CD1c-positive myeloid dendritic cell (primary cell): ENCODE measurements around the gene TUBB2A.
A peak's percentile ranks its signal among the peaks of the same experiment; 100 is the strongest.
"Not testable (repeated sequence)": the region's sequence is repeated elsewhere in the genome, so short reads cannot be mapped to it uniquely, and the experiment has no call there.

ENCODE experiments used
- DNase-seq: peaks from one replicate; pipeline ENCODE4 v3.0.0-alpha.2; 2016; ENCODE audit errors: extremely low spot score

Gene TUBB2A

GRCh38 chr6:3157131-3157933, at the start of gene TUBB2A:
Gene TUBB2A, minus strand, starts transcription at chr6:3157544. Its CDS starts 81 bp downstream, at chr6:3157463.
- peak; percentile 91 for DNase-seq

- no peak for DNase-seq
Observed at GRCh38 chr6:3206339-3207015, 49.1 kb upstream of the TUBB2A start.

GRCh38 chr6:3205913-3206312, 48.6 kb upstream of the TUBB2A start:
- no peak for DNase-seq

- DNase-seq: no peak
Observed at GRCh38 chr6:3204921-3205320, 47.6 kb upstream of the TUBB2A start.

GRCh38 chr6:3202999-3203696, 45.8 kb upstream of the TUBB2A start:
- no peak for DNase-seq

GRCh38 chr6:3201388-3201787, 44.0 kb upstream of the TUBB2A start:
- no peak for DNase-seq

GRCh38 chr6:3200682-3201081, 43.3 kb upstream of the TUBB2A start:
- no peak for DNase-seq

- DNase-seq: no peak
Observed at GRCh38 chr6:3199382-3199781, 42.0 kb upstream of the TUBB2A start.

- not testable (repeated sequence) for DNase-seq
Observed at GRCh38 chr6:3197734-3198133, 40.4 kb upstream of the TUBB2A start.

GRCh38 chr6:3196770-3197169, 39.4 kb upstream of the TUBB2A start:
- DNase-seq: no peak

GRCh38 chr6:3195695-3196497, 38.6 kb upstream of the TUBB2A start:
- no peak for DNase-seq

GRCh38 chr6:3195420-3195694, 38.0 kb upstream of the TUBB2A start:
- DNase-seq: no peak

GRCh38 chr6:3194535-3195419, 37.4 kb upstream of the TUBB2A start:
- no peak for DNase-seq

- DNase-seq: no peak
Observed at GRCh38 chr6:3193102-3193849, 35.9 kb upstream of the TUBB2A start.

- DNase-seq: no peak
Observed at GRCh38 chr6:3190779-3191178, 33.4 kb upstream of the TUBB2A start.

GRCh38 chr6:3190056-3190455, 32.7 kb upstream of the TUBB2A start:
- DNase-seq: no peak

GRCh38 chr6:3189192-3189591, 31.8 kb upstream of the TUBB2A start:
- DNase-seq: not testable (repeated sequence)

GRCh38 chr6:3188262-3188661, 30.9 kb upstream of the TUBB2A start:
- no peak for DNase-seq

GRCh38 chr6:3186974-3187382, 29.6 kb upstream of the TUBB2A start:
- DNase-seq: no peak

- no peak for DNase-seq
Observed at GRCh38 chr6:3183066-3183465, 25.7 kb upstream of the TUBB2A start.
